HEK293 (cell line): ENCODE results near the gene ZNF618.

Source experiments
- CTCF ChIA-PET: fragments of 350-600 bp; formaldehyde crosslinking; extraction: SDS; loops from one replicate; lab custom pipeline; 2021; ENCODE audit warnings: antibody characterized with exemption; lab: Yijun Ruan, JAX
- POLR2A ChIA-PET: fragments of 300-600 bp; formaldehyde crosslinking; extraction: SDS; loops from one replicate; lab custom pipeline; 2020; ENCODE audit warnings: antibody characterized with exemption, inconsistent platforms; lab: Yijun Ruan, JAX
- H3K27ac ChIP-seq: fragments of 200-500 bp; sonication (Bioruptor generic); 2 replicates; pipeline ENCODE4 v1.5.1; 2014; ENCODE audit warnings: low read depth, low read length, control low read depth, inconsistent platforms; ENCODE audit errors: extremely low read depth
- H3K36me3 ChIP-seq, 2 experiments: fragments of 200-500 bp in 1 of 2; sonication (Bioruptor generic) in 1 of 2; 1 replicate in 1 of 2; 2 replicates in 1 of 2; pipeline ENCODE4 v1.5.1; 2014 to 2017; ENCODE audit warnings: inconsistent platforms in 2 of 2, low read length in 2 of 2; ENCODE audit not compliant: control insufficient read depth in 2 of 2, insufficient read depth in 1 of 2
- H3K4me1 ChIP-seq: fragments of 200-500 bp; sonication (Bioruptor generic); 2 replicates; pipeline ENCODE4 v1.5.1; 2014; ENCODE audit warnings: mild to moderate bottlenecking, low read length, inconsistent platforms; ENCODE audit not compliant: control insufficient read depth, insufficient read depth
- H3K4me3 ChIP-seq: 2 replicates; pipeline ENCODE4 v1.5.1; 2011; ENCODE audit warnings: low read depth, mild to moderate bottlenecking, control low read depth, low read length, moderate library complexity
- H3K9me3 ChIP-seq: fragments of 200-500 bp; sonication (Bioruptor generic); 2 replicates; pipeline ENCODE4 v1.5.1; 2014; ENCODE audit warnings: low read depth, low read length, inconsistent platforms; ENCODE audit not compliant: control insufficient read depth, insufficient read depth
- GLIS2 ChIP-seq: fragments of 450-650 bp; formaldehyde crosslinking; IDR thresholded peaks from 2 replicates; pipeline ENCODE4 v1.5.1; 2016; ENCODE audit warnings: missing biosample characterization, missing genetic modification characterization
- HIC1 ChIP-seq: fragments of 450-650 bp; formaldehyde crosslinking; IDR thresholded peaks from 2 replicates; pipeline ENCODE4 v1.5.1; 2016; ENCODE audit warnings: missing biosample characterization, missing genetic modification characterization
- PATZ1 ChIP-seq: fragments of 450-650 bp; formaldehyde crosslinking; IDR thresholded peaks from 2 replicates; pipeline ENCODE4 v1.5.1; 2016; ENCODE audit warnings: missing biosample characterization, missing genetic modification characterization
- ZBTB1 ChIP-seq: fragments of 450-650 bp; formaldehyde crosslinking; IDR thresholded peaks from 2 replicates; pipeline ENCODE4 v1.5.1; 2016; ENCODE audit warnings: missing biosample characterization, missing genetic modification characterization
- ZBTB21 ChIP-seq: fragments of 450-650 bp; formaldehyde crosslinking; IDR thresholded peaks from 2 replicates; pipeline ENCODE4 v1.5.1; 2017; ENCODE audit warnings: missing biosample characterization, missing genetic modification characterization
- ZNF114 ChIP-seq: fragments of 450-650 bp; formaldehyde crosslinking; IDR thresholded peaks from 2 replicates; pipeline ENCODE4 v1.5.0; 2017; ENCODE audit warnings: missing biosample characterization, missing genetic modification characterization
- ZNF133 ChIP-seq: fragments of 450-650 bp; formaldehyde crosslinking; IDR thresholded peaks from 2 replicates; pipeline ENCODE4 v1.5.1; 2016; ENCODE audit warnings: missing biosample characterization, missing genetic modification characterization
- ZNF202 ChIP-seq: fragments of 450-650 bp; formaldehyde crosslinking; IDR thresholded peaks from 2 replicates; pipeline ENCODE4 v1.5.1; 2016; ENCODE audit warnings: missing biosample characterization, missing genetic modification characterization, borderline replicate concordance
- ZNF211 ChIP-seq: fragments of 450-650 bp; formaldehyde crosslinking; IDR thresholded peaks from 2 replicates; pipeline ENCODE4 v1.5.1; 2016; ENCODE audit warnings: low read depth, missing biosample characterization, missing genetic modification characterization
- ZNF24 ChIP-seq: fragments of 450-650 bp; formaldehyde crosslinking; IDR thresholded peaks from 2 replicates; pipeline ENCODE4 v1.5.1; 2016; ENCODE audit warnings: missing biosample characterization, missing genetic modification characterization
- ZNF335 ChIP-seq: fragments of 450-650 bp; formaldehyde crosslinking; conservative IDR thresholded peaks from 2 replicates; pipeline ENCODE4 v1.5.1; 2016; ENCODE audit warnings: missing biosample characterization, missing genetic modification characterization
- ZNF416 ChIP-seq: fragments of 450-650 bp; formaldehyde crosslinking; IDR thresholded peaks from 2 replicates; pipeline ENCODE4 v1.5.1; 2016; ENCODE audit warnings: missing biosample characterization, missing genetic modification characterization
- ZNF423 ChIP-seq: fragments of 450-650 bp; formaldehyde crosslinking; IDR thresholded peaks from 2 replicates; pipeline ENCODE4 v1.5.1; 2016; ENCODE audit warnings: missing biosample characterization, missing genetic modification characterization
- ZNF624 ChIP-seq: fragments of 450-650 bp; formaldehyde crosslinking; IDR thresholded peaks from 2 replicates; pipeline ENCODE4 v1.5.1; 2017; ENCODE audit warnings: missing biosample characterization, missing genetic modification characterization
- ZNF776 ChIP-seq: fragments of 450-650 bp; formaldehyde crosslinking; IDR thresholded peaks from 2 replicates; pipeline ENCODE4 v1.5.0; 2017; ENCODE audit warnings: missing biosample characterization, missing genetic modification characterization, borderline replicate concordance
- ZSCAN23 ChIP-seq: fragments of 450-650 bp; formaldehyde crosslinking; IDR thresholded peaks from 2 replicates; pipeline ENCODE4 v1.5.1; 2016; ENCODE audit warnings: missing biosample characterization, missing genetic modification characterization
- TF ChIP-seq, protein P1 (sequence below): fragments of 450-650 bp; formaldehyde crosslinking; IDR thresholded peaks from 2 replicates; pipeline ENCODE4 v1.5.1; 2016; ENCODE audit warnings: missing biosample characterization, missing genetic modification characterization, low read depth
- TF ChIP-seq, protein P2 (sequence below): fragments of 450-650 bp; formaldehyde crosslinking; IDR thresholded peaks from 2 replicates; pipeline ENCODE4 v1.5.1; 2017; ENCODE audit warnings: missing biosample characterization, missing genetic modification characterization
- TF ChIP-seq, protein P3 (sequence below): fragments of 450-650 bp; formaldehyde crosslinking; IDR thresholded peaks from 2 replicates; pipeline ENCODE4 v1.5.1; 2016; ENCODE audit warnings: missing biosample characterization, missing genetic modification characterization

Gene ZNF618

DNA sequence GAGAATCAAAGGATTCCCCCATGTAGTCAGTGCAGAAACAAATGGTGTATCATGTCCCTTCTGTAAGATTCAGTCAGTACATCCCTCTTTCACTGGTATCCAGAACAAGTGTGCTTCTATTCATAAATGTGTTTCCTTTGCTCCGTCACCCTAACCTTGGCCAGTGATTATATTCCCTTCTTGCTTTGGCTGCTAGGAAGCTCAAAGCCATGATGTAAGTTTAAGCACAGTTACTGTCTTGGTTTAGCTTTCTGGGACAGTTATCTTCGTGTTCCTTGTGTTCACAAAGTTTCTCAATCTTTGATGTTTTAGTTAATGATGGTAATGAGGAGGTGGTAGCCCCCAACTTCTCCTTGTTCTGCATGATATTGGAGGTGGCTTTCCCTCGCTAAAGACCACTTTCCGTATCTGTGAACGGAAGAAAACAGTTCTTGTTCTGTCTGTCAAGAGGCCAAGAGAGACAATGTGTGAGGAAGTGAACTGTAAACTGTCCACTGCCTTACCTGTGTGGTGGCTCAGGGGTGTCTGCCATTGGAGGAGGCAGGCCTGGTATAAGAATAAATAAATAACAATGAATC, 204.2 kb downstream of the ZNF618 start:
- Histone ChIP-seq H3K9me3 (no peaks in the 10 kb centered on the region), H3K36me3 (no peaks in the 10 kb centered on the region), H3K27ac (no peak overlapping the region), H3K4me1 (no peaks in the 10 kb centered on the region), H3K4me3 (no peak overlapping the region)
- no peak for TF ChIP-seq ZNF335 (tag by site-specific recombination)
- TF ChIP-seq ZNF24 (tag by site-specific recombination): no peak
- TF ChIP-seq, protein P1, sequence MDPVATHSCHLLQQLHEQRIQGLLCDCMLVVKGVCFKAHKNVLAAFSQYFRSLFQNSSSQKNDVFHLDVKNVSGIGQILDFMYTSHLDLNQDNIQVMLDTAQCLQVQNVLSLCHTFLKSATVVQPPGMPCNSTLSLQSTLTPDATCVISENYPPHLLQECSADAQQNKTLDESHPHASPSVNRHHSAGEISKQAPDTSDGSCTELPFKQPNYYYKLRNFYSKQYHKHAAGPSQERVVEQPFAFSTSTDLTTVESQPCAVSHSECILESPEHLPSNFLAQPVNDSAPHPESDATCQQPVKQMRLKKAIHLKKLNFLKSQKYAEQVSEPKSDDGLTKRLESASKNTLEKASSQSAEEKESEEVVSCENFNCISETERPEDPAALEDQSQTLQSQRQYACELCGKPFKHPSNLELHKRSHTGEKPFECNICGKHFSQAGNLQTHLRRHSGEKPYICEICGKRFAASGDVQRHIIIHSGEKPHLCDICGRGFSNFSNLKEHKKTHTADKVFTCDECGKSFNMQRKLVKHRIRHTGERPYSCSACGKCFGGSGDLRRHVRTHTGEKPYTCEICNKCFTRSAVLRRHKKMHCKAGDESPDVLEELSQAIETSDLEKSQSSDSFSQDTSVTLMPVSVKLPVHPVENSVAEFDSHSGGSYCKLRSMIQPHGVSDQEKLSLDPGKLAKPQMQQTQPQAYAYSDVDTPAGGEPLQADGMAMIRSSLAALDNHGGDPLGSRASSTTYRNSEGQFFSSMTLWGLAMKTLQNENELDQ (tag by site-specific recombination): no peak
- TF ChIP-seq ZNF202: no peak
- no peak for TF ChIP-seq GLIS2
- TF ChIP-seq ZNF416: no peak
- TF ChIP-seq ZNF114 (tag by site-specific recombination): no peak
- CTCF ChIA-PET: interaction anchor here (0.6 to 3.1 kb wide), 5 partner anchors 27 to 828 kb away, joined by 3 to 12 read pairs (median 4); no protein-coding TSS in a partner anchor
- POLR2A ChIA-PET: no interaction called here

DNA sequence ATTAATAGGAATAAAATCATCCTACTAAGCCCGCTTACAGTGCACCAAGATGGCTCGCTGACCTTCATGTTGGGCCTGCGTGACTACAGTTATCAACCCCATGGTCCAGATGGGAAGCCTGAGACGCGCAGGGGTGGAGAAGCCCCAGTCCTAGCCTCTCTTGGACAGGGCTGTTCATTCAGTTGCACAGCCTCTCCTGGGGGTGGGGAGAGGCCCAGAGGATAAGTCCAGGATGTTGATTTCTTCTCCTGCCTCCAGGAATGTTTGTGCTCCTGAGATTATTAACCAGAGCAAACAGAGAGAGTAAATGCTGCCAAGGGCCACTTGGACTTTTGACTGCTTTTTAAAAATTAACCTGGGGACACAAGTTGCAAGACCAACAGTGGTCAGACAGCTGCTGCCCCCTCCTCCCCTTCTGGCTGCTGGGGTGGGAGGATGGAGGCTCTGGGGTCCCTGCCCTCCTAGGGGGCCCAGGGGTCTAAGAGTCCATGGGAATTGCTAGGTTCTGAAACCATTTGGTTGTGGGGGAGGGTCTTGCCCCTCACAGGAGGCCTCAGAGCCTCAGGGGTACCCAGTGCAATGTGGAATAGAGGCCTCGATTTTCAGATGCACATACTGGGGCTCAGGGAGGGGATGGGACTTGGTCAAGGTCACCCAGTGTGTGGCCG, 204.8 kb downstream of the ZNF618 start:
- H3K4me3 ChIP-seq: no peak overlapping the region
- POLR2A ChIA-PET: no interaction called here
- H3K4me1 ChIP-seq: no peaks in the 10 kb centered on the region
- TF ChIP-seq ZBTB1 (tag by site-specific recombination) (no peak), ZNF211 (tag by site-specific recombination) (no peak), PATZ1 (tag by site-specific recombination) (no peak), ZBTB21 (tag by site-specific recombination) (no peak), HIC1 (tag by site-specific recombination) (no peak), ZNF624 (tag by site-specific recombination) (no peak), ZNF133 (tag by site-specific recombination) (no peak), ZNF776 (tag by site-specific recombination) (no peak), ZNF423 (tag by site-specific recombination) (no peak), ZSCAN23 (no peak)
- TF ChIP-seq, protein P2, sequence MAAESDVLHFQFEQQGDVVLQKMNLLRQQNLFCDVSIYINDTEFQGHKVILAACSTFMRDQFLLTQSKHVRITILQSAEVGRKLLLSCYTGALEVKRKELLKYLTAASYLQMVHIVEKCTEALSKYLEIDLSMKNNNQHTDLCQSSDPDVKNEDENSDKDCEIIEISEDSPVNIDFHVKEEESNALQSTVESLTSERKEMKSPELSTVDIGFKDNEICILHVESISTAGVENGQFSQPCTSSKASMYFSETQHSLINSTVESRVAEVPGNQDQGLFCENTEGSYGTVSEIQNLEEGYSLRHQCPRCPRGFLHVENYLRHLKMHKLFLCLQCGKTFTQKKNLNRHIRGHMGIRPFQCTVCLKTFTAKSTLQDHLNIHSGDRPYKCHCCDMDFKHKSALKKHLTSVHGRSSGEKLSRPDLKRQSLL (tag by site-specific recombination): no peak
- TF ChIP-seq, protein P3, sequence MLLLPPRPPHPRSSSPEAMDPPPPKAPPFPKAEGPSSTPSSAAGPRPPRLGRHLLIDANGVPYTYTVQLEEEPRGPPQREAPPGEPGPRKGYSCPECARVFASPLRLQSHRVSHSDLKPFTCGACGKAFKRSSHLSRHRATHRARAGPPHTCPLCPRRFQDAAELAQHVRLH (tag by site-specific recombination): no peak
- H3K9me3 ChIP-seq: no peaks in the 10 kb centered on the region
- H3K36me3 ChIP-seq: no peaks in the 10 kb centered on the region
- CTCF ChIA-PET: interaction anchor here (0.7 to 5.2 kb wide), 6 partner anchors 14 to 344 kb away, joined by 3 to 144 read pairs (median 33); no protein-coding TSS in a partner anchor
- no peak overlapping the region for H3K27ac ChIP-seq
